CD4-positive, alpha-beta memory T cell (primary cell): ENCODE data around the gene EFR3B. TPM values are rescaled to one million over a fixed set of nuclear protein-coding genes. Genes with fewer than 3 reads are reported as not detected.

ENCODE experiments used
- CTCF ChIA-PET: fragments of 350-600 bp; sonication (Branson Sonifier 250); formaldehyde crosslinking; loops from one replicate; lab custom pipeline; 2021; ENCODE audit warnings: inconsistent platforms; ENCODE audit not compliant: partially characterized antibody; lab: Charles Lee
- POLR2A ChIA-PET: fragments of 350-600 bp; sonication (Branson Sonifier 250); formaldehyde crosslinking; loops from one replicate; lab custom pipeline; 2021; ENCODE audit not compliant: partially characterized antibody; lab: Charles Lee
- DNase-seq, 5 donors: peaks; one replicate each; pipeline versions ENCODE4 v3.0.0 to v3.0.0-alpha.2; 2020 to 2022; ENCODE audit warnings: mixed read lengths in 1 of 5
- H3K27ac ChIP-seq: one replicate; pipeline ENCODE4 v1.7.0; 2013; ENCODE audit warnings: low read depth, low read length
- H3K27me3 ChIP-seq: 2 replicates; pipeline ENCODE4 v1.7.0; 2013; ENCODE audit warnings: mild to moderate bottlenecking, low read length, moderate library complexity; ENCODE audit not compliant: insufficient read depth
- H3K36me3 ChIP-seq: 2 replicates; pipeline ENCODE4 v1.7.0; 2013; ENCODE audit warnings: mild to moderate bottlenecking, low read length, moderate library complexity; ENCODE audit not compliant: insufficient read depth
- H3K4me1 ChIP-seq: 2 replicates; pipeline ENCODE4 v1.7.0; 2013; ENCODE audit warnings: mild to moderate bottlenecking, low read length, moderate library complexity; ENCODE audit not compliant: insufficient read depth
- H3K4me3 ChIP-seq, 2 donors: one replicate each; pipeline ENCODE4 v1.7.0; 2013; ENCODE audit warnings: low read length in 2 of 2, mild to moderate bottlenecking in 1 of 2
- H3K9me3 ChIP-seq, 2 donors: one replicate each; pipeline ENCODE4 v1.7.0; 2013; ENCODE audit warnings: low read length in 2 of 2, control low read depth in 1 of 2; ENCODE audit not compliant: control insufficient read depth in 1 of 2
- H3K27ac Mint-ChIP-seq, 7 donors: one replicate each; pipeline ENCODE4 v1.8.0; 2020 to 2021; ENCODE audit warnings: mixed read lengths in 7 of 7, mild to moderate bottlenecking in 6 of 7, inconsistent platforms in 3 of 7, moderate library complexity in 3 of 7
- H3K27me3 Mint-ChIP-seq, 2 donors: one replicate each; pipeline ENCODE4 v1.8.0; 2020 to 2021; ENCODE audit warnings: mixed read lengths in 2 of 2
- H3K36me3 Mint-ChIP-seq, 2 donors: one replicate each; pipeline ENCODE4 v1.8.0; 2020 to 2021; ENCODE audit warnings: mixed read lengths in 2 of 2, inconsistent platforms in 1 of 2, mild to moderate bottlenecking in 1 of 2
- H3K4me1 Mint-ChIP-seq, 4 donors: one replicate each; pipeline ENCODE4 v1.8.0; 2020 to 2021; ENCODE audit warnings: mixed read lengths in 4 of 4, mild to moderate bottlenecking in 1 of 4
- H3K4me3 Mint-ChIP-seq, 8 donors: one replicate each; pipeline ENCODE4 v1.8.0; 2020 to 2021; ENCODE audit warnings: mixed read lengths in 8 of 8, mild to moderate bottlenecking in 7 of 8, moderate library complexity in 6 of 8, inconsistent platforms in 3 of 8
- H3K9me3 Mint-ChIP-seq, 8 donors: one replicate each; pipeline ENCODE4 v1.8.0; 2020 to 2021; ENCODE audit warnings: mixed read lengths in 8 of 8, mild to moderate bottlenecking in 5 of 8, inconsistent platforms in 3 of 8, moderate library complexity in 1 of 8
- intact Hi-C: fragments of 100-400 bp; cut with micrococcal nuclease; formaldehyde crosslinking; loops from one replicate; pipeline ENCODE4 v1.15.1; 2023
- polyA plus RNA-seq, 2 donors: library from polyadenylated mRNA; unstranded; fragments of 300-500 nt; fragmentation: Illumina TruSeq; gene quantifications; one replicate each; pipeline ENCODE4 v1.2.3, GENCODE V29; 2021
- total RNA-seq, 2 experiments: library from RNA; stranded (reverse); gene quantifications; one replicate each; pipeline ENCODE4 v1.2.3, GENCODE V29; 2021

EFR3B gene
- total and polyA plus RNA-seq, 4 experiments from 2014 or later, result 0.07 to 0.14 (median 0.12) TPM; not detected in 1

GRCh38 chr2:25194576-25195122 is 152.8 kb downstream of the EFR3B start:
- no peaks in the 10 kb centered on the region for H3K9me3 ChIP-seq
- CTCF ChIA-PET, result interaction anchor here (1.0 to 4.1 kb wide), 7 partner anchors 17 to 786 kb away, joined by 3 to 34 read pairs (median 4); partner anchors contain the start of gene POMC
- H3K27me3 ChIP-seq, result no peaks in the 10 kb centered on the region
- no peaks in the 10 kb centered on the region for H3K36me3 ChIP-seq
- no peak overlapping the region for H3K27ac Mint-ChIP-seq
- POLR2A ChIA-PET, result no interaction called here
- intact Hi-C loops, result no loop called here
- no peaks in the 10 kb centered on the region for H3K9me3 Mint-ChIP-seq
- H3K4me1 Mint-ChIP-seq, result peaks cover 0 to 8% (median under 1%) of the 10 kb centered on the region in 4 donors
- H3K4me1 ChIP-seq, result no peaks in the 10 kb centered on the region
- no peak overlapping the region for H3K27ac ChIP-seq
- H3K4me3 ChIP-seq, result no peak overlapping the region
- H3K4me3 Mint-ChIP-seq, result no peak overlapping the region
- H3K27me3 Mint-ChIP-seq, result peaks cover 2 to 3% of the 10 kb centered on the region in 2 donors
- no peaks in the 10 kb centered on the region for H3K36me3 Mint-ChIP-seq
- DNase-seq, result no peak

- H3K4me1 ChIP-seq, result peaks cover 6% of the 10 kb centered on the region
- H3K4me1 Mint-ChIP-seq, result peaks cover 4 to 22% (median 7%) of the 10 kb centered on the region in 4 donors
- H3K4me3 ChIP-seq, result no peak overlapping the region
- peak overlapping the region in 1 of 8 donors; percentile 15 for H3K4me3 Mint-ChIP-seq
- H3K9me3 ChIP-seq, result no peaks in the 10 kb centered on the region
- ChIA-PET CTCF (interaction anchor here (0.7 to 4.1 kb wide), 17 partner anchors 9 to 682 kb away, joined by 3 to 34 read pairs (median 4); partner anchors contain the start of genes EFR3B and POMC), POLR2A (interaction anchor here (0.6 to 0.7 kb wide), 2 partner anchors 79 to 117 kb away, joined by 3 read pairs; no protein-coding TSS in a partner anchor)
- no peaks in the 10 kb centered on the region for H3K36me3 ChIP-seq
- no peaks in the 10 kb centered on the region for H3K36me3 Mint-ChIP-seq
- no peaks in the 10 kb centered on the region for H3K9me3 Mint-ChIP-seq
- intact Hi-C loops, result loop anchor here (2.0 kb wide), 1 partner anchor 69 kb away; no protein-coding TSS in a partner anchor
- H3K27me3 Mint-ChIP-seq, result peaks cover 0 to 3% of the 10 kb centered on the region in 2 donors
- H3K27ac Mint-ChIP-seq, result no peak overlapping the region
- DNase-seq, result no peak
- no peaks in the 10 kb centered on the region for H3K27me3 ChIP-seq
- no peak overlapping the region for H3K27ac ChIP-seq
These were observed 155.7 kb downstream of the EFR3B start for GRCh38 chr2:25197336-25198208.

- H3K4me1 ChIP-seq, result peaks cover 9% of the 10 kb centered on the region
- Mint-ChIP-seq H3K9me3 (no peaks in the 10 kb centered on the region), H3K36me3 (no peaks in the 10 kb centered on the region), H3K4me3 (no peak overlapping the region), H3K27ac (no peak overlapping the region), H3K27me3 (peaks cover 0 to 3% of the 10 kb centered on the region in 2 donors), H3K4me1 (peaks cover 4 to 24% (median 8%) of the 10 kb centered on the region in 4 donors)
- no peaks in the 10 kb centered on the region for H3K36me3 ChIP-seq
- H3K27ac ChIP-seq, result no peak overlapping the region
- CTCF ChIA-PET, result interaction anchor here (2.0 to 4.1 kb wide), 2 partner anchors 15 to 31 kb away, joined by 6 to 34 read pairs; partner anchors contain the start of gene POMC
- DNase-seq, result no peak
- no peaks in the 10 kb centered on the region for H3K27me3 ChIP-seq
- intact Hi-C loops, result no loop called here
- POLR2A ChIA-PET, result no interaction called here
- H3K9me3 ChIP-seq, result no peaks in the 10 kb centered on the region
- H3K4me3 ChIP-seq, result no peak overlapping the region
These were observed 156.3 kb downstream of the EFR3B start for GRCh38 chr2:25198209-25198525.

- Histone ChIP-seq H3K27ac (no peak overlapping the region), H3K36me3 (no peaks in the 10 kb centered on the region), H3K27me3 (no peaks in the 10 kb centered on the region), H3K4me1 (peaks cover 9% of the 10 kb centered on the region), H3K4me3 (no peak overlapping the region), H3K9me3 (no peaks in the 10 kb centered on the region)
- Mint-ChIP-seq H3K27me3 (peaks cover 0 to 3% of the 10 kb centered on the region in 2 donors), H3K4me3 (peak overlapping the region in 1 of 8 donors; percentile 18), H3K27ac (no peak overlapping the region), H3K4me1 (peaks cover 4 to 24% (median 8%) of the 10 kb centered on the region in 4 donors), H3K9me3 (no peaks in the 10 kb centered on the region), H3K36me3 (no peaks in the 10 kb centered on the region)
- DNase-seq, result no peak
- intact Hi-C loops, result no loop called here
- ChIA-PET CTCF (no interaction called here), POLR2A (no interaction called here)
These were observed 156.7 kb downstream of the EFR3B start for GRCh38 chr2:25198576-25198975.

- Mint-ChIP-seq H3K4me1 (peaks cover 2 to 19% (median 8%) of the 10 kb centered on the region in 4 donors), H3K36me3 (no peaks in the 10 kb centered on the region), H3K27ac (peak overlapping the region in 1 of 7 donors; percentile 37), H3K9me3 (no peaks in the 10 kb centered on the region), H3K27me3 (peaks cover 0 to 3% of the 10 kb centered on the region in 2 donors), H3K4me3 (no peak overlapping the region)
- H3K4me1 ChIP-seq, result peaks cover 9% of the 10 kb centered on the region
- intact Hi-C loops, result no loop called here
- no peak overlapping the region for H3K4me3 ChIP-seq
- no peaks in the 10 kb centered on the region for H3K9me3 ChIP-seq
- ChIA-PET POLR2A (no interaction called here), CTCF (no interaction called here)
- DNase-seq, result no peak
- no peaks in the 10 kb centered on the region for H3K27me3 ChIP-seq
- no peak overlapping the region for H3K27ac ChIP-seq
- no peaks in the 10 kb centered on the region for H3K36me3 ChIP-seq
These were observed 159.4 kb downstream of the EFR3B start for GRCh38 chr2:25201265-25201664.

- Histone ChIP-seq H3K4me1 (peaks cover 9% of the 10 kb centered on the region), H3K4me3 (no peak overlapping the region), H3K27me3 (no peaks in the 10 kb centered on the region), H3K9me3 (no peaks in the 10 kb centered on the region), H3K27ac (no peak overlapping the region), H3K36me3 (no peaks in the 10 kb centered on the region)
- no peak overlapping the region for H3K27ac Mint-ChIP-seq
- no peaks in the 10 kb centered on the region for H3K9me3 Mint-ChIP-seq
- ChIA-PET CTCF (no interaction called here), POLR2A (no interaction called here)
- no peaks in the 10 kb centered on the region for H3K36me3 Mint-ChIP-seq
- H3K4me1 Mint-ChIP-seq, result peaks cover 2 to 16% (median 8%) of the 10 kb centered on the region in 4 donors
- intact Hi-C loops, result no loop called here
- H3K27me3 Mint-ChIP-seq, result peaks cover 0 to 2% of the 10 kb centered on the region in 2 donors
- no peak overlapping the region for H3K4me3 Mint-ChIP-seq
- DNase-seq, result no peak
These were observed 159.9 kb downstream of the EFR3B start for GRCh38 chr2:25201794-25202193.

GRCh38 chr2:25202275-25202674 is 160.4 kb downstream of the EFR3B start:
- no peaks in the 10 kb centered on the region for H3K9me3 Mint-ChIP-seq
- peaks cover 9% of the 10 kb centered on the region for H3K4me1 ChIP-seq
- H3K4me3 ChIP-seq, result no peak overlapping the region
- intact Hi-C loops, result no loop called here
- DNase-seq, result no peak
- CTCF ChIA-PET, result interaction anchor here (0.6 kb wide), 1 partner anchor 34 kb away, joined by 3 read pairs; no protein-coding TSS in a partner anchor
- no peak overlapping the region for H3K27ac Mint-ChIP-seq
- no peaks in the 10 kb centered on the region for H3K27me3 ChIP-seq
- H3K27ac ChIP-seq, result no peak overlapping the region
- H3K4me1 Mint-ChIP-seq, result peaks cover 2 to 16% (median 8%) of the 10 kb centered on the region in 4 donors
- POLR2A ChIA-PET, result no interaction called here
- no peaks in the 10 kb centered on the region for H3K36me3 Mint-ChIP-seq
- peak overlapping the region in 2 of 8 donors; percentile 7 to 38 for H3K4me3 Mint-ChIP-seq
- no peaks in the 10 kb centered on the region for H3K9me3 ChIP-seq
- H3K27me3 Mint-ChIP-seq, result peaks cover 0 to 2% of the 10 kb centered on the region in 2 donors
- H3K36me3 ChIP-seq, result no peaks in the 10 kb centered on the region
